ENCODE results near the gene LDOC1. TPM values are rescaled to one million over a fixed set of nuclear protein-coding genes. Genes with fewer than 3 reads are reported as not detected.

Gene LDOC1
- total and polyA plus RNA-seq, 2 of the 13 experiments (the other 11 are each of a cell fraction or from before 2014, with no cell fraction given), result not detected

DNA sequence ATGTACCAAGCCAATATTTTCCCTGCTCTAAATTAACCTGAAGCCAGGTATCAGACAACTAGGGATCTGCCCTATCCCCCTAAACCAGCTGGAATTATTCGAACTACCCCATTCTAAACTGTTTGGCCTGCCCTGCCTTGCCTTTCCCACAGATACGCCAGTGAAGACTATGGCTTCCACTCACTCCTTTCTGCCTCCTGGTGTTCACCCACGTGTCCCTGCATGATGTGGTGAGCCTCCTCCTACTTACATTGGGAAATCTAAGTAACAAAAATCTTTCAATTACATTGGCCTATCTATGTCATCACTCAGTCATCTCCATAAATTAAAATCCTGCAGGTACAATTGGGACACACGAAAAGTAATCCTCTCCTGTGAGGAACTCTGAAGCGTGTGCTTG is 6.1 kb upstream of the LDOC1 start:
- Histone ChIP-seq H2AFZ (ENCODE audit: low read length) (no peak overlapping the region), H4K20me1 (ENCODE audit: insufficient read depth, low read length) (no peaks in the 10 kb centered on the region), H3K27me3 (ENCODE audit: control insufficient read depth in 1 of 2, insufficient read depth in 2 of 2, low read length in 2 of 2) (no peaks in the 10 kb centered on the region), H3K27ac (ENCODE audit: extremely low read length, insufficient read depth, low read length) (no peak overlapping the region), H3K36me3 (replicated peaks in 1 of 2; ENCODE audit: control insufficient read depth in 1 of 2, insufficient read depth in 2 of 2, low read length in 2 of 2) (no peaks in the 10 kb centered on the region), H3K4me2 (ENCODE audit: low read depth, low read length) (no peak overlapping the region), H3K9me3 (ENCODE audit: low read length) (no peaks in the 10 kb centered on the region), H3K4me1 (ENCODE audit: insufficient read depth, low read length) (no peaks in the 10 kb centered on the region), H3K4me3 (replicated peaks in 1 of 3; ENCODE audit: insufficient read depth in 1 of 3, low read depth in 2 of 3, low read length in 3 of 3) (no peak overlapping the region), H3K79me2 (ENCODE audit: insufficient read depth, low read length) (no peaks in the 10 kb centered on the region), H3K9ac (ENCODE audit: insufficient read depth, low read depth, low read length) (no peak overlapping the region)
- CTCF ChIA-PET (ENCODE audit: low intra/inter-chr PET ratio, low total read pairs), result no interaction called here
- POLR2A ChIA-PET, result no interaction called here
- no peak for DNase-seq (ENCODE audit: low spot score)
- intact Hi-C loops (cut with micrococcal nuclease; ENCODE audit: unreplicated experiment), result no loop called here
- no peak for FAIRE-seq
- WGBS (ENCODE audit: low lambda C conversion rate), result 39% methylated on average over 3 of the region's 5 CpGs
- in situ Hi-C loops (cut with HindIII; ENCODE audit: extremely low pct_ligation_motif_present, low pct_unique_long_range_greater_than_20kb), result no loop called here
- TF ChIP-seq HOXA7 (CRISPR knock-in tag; IDR thresholded peaks at IDR 0.05) (no peak), MXD3 (CRISPR knock-in tag; IDR thresholded peaks at IDR 0.05) (no peak), ZNF337 (CRISPR knock-in tag; IDR thresholded peaks at IDR 0.05; ENCODE audit: borderline replicate concordance, low read depth) (no peak), KDM3A (CRISPR knock-in tag; IDR thresholded peaks at IDR 0.05; ENCODE audit: low read depth) (no peak), RFX5 (IDR thresholded peaks at IDR 0.05; ENCODE audit: low read depth, low read length) (no peak), RELA (CRISPR knock-in tag; IDR thresholded peaks at IDR 0.05) (no peak)
- no TSS peak for BruUV-seq (replicated peaks)
- no peak for ATAC-seq

GRCh38 chrX:141180851-141181250 is 3.9 kb upstream of the LDOC1 start:
- POLR2A ChIA-PET, result no interaction called here
- Histone ChIP-seq H3K9ac (ENCODE audit: insufficient read depth, low read depth, low read length) (no peak overlapping the region), H3K9me3 (ENCODE audit: low read length) (no peaks in the 10 kb centered on the region), H3K79me2 (ENCODE audit: insufficient read depth, low read length) (no peaks in the 10 kb centered on the region), H4K20me1 (ENCODE audit: insufficient read depth, low read length) (no peaks in the 10 kb centered on the region), H3K27me3 (ENCODE audit: control insufficient read depth in 1 of 2, insufficient read depth in 2 of 2, low read length in 2 of 2) (no peaks in the 10 kb centered on the region), H3K4me3 (replicated peaks in 1 of 3; ENCODE audit: insufficient read depth in 1 of 3, low read depth in 2 of 3, low read length in 3 of 3) (no peak overlapping the region), H3K4me2 (ENCODE audit: low read depth, low read length) (no peak overlapping the region), H2AFZ (ENCODE audit: low read length) (no peak overlapping the region), H3K4me1 (ENCODE audit: insufficient read depth, low read length) (no peaks in the 10 kb centered on the region), H3K27ac (ENCODE audit: extremely low read length, insufficient read depth, low read length) (no peak overlapping the region), H3K36me3 (replicated peaks in 1 of 2; ENCODE audit: control insufficient read depth in 1 of 2, insufficient read depth in 2 of 2, low read length in 2 of 2) (no peaks in the 10 kb centered on the region)
- no TSS peak for BruUV-seq (replicated peaks)
- ATAC-seq, result no peak
- 0% methylated on average over 3 of the region's 7 CpGs for WGBS (ENCODE audit: low lambda C conversion rate)
- in situ Hi-C loops (cut with HindIII; ENCODE audit: extremely low pct_ligation_motif_present, low pct_unique_long_range_greater_than_20kb), result no loop called here
- CTCF ChIA-PET (ENCODE audit: low intra/inter-chr PET ratio, low total read pairs), result no interaction called here
- no peak for DNase-seq (ENCODE audit: low spot score)
- intact Hi-C loops (cut with micrococcal nuclease; ENCODE audit: unreplicated experiment), result no loop called here
- FAIRE-seq, result no peak
- TF ChIP-seq KLF13 (CRISPR knock-in tag; IDR thresholded peaks at IDR 0.05), result no peak
- TF ChIP-seq, protein P1, sequence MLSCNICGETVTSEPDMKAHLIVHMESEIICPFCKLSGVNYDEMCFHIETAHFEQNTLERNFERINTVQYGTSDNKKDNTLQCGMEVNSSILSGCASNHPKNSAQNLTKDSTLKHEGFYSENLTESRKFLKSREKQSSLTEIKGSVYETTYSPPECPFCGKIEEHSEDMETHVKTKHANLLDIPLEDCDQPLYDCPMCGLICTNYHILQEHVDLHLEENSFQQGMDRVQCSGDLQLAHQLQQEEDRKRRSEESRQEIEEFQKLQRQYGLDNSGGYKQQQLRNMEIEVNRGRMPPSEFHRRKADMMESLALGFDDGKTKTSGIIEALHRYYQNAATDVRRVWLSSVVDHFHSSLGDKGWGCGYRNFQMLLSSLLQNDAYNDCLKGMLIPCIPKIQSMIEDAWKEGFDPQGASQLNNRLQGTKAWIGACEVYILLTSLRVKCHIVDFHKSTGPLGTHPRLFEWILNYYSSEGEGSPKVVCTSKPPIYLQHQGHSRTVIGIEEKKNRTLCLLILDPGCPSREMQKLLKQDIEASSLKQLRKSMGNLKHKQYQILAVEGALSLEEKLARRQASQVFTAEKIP (CRISPR knock-in tag; IDR thresholded peaks at IDR 0.05; ENCODE audit: borderline replicate concordance), result no peak
- no peak for TF ChIP-seq TFDP2 (CRISPR knock-in tag; IDR thresholded peaks at IDR 0.05)
- TF ChIP-seq SRSF1 (optimal IDR thresholded peaks at IDR 0.05; ENCODE audit: low read depth, low read length), result no peak
- TF ChIP-seq FLYWCH1 (CRISPR knock-in tag; IDR thresholded peaks at IDR 0.05), result no peak
- no peak for TF ChIP-seq FIP1L1 (IDR thresholded peaks at IDR 0.05; ENCODE audit: borderline replicate concordance, insufficient read depth, low read depth, low read length)
- TF ChIP-seq ZSCAN25 (CRISPR knock-in tag; IDR thresholded peaks at IDR 0.05), result no peak
- no peak for TF ChIP-seq ZBTB43 (CRISPR knock-in tag; conservative IDR thresholded peaks at IDR 0.05)
- TF ChIP-seq REPIN1 (CRISPR knock-in tag; IDR thresholded peaks at IDR 0.05; ENCODE audit: borderline replicate concordance, low read depth), result no peak

All from HepG2 (cell line).